Measurements from ENCODE around the gene TNFSF11. TPM values are rescaled to one million over a fixed set of nuclear protein-coding genes. Genes with fewer than 3 reads are reported as not detected.
A peak's percentile ranks its signal among the peaks of the same experiment; 100 is the strongest.

TNFSF11 gene
- total RNA-seq, 4 donors from 2014 or later = 0.83 TPM; not detected in 3

DNA sequence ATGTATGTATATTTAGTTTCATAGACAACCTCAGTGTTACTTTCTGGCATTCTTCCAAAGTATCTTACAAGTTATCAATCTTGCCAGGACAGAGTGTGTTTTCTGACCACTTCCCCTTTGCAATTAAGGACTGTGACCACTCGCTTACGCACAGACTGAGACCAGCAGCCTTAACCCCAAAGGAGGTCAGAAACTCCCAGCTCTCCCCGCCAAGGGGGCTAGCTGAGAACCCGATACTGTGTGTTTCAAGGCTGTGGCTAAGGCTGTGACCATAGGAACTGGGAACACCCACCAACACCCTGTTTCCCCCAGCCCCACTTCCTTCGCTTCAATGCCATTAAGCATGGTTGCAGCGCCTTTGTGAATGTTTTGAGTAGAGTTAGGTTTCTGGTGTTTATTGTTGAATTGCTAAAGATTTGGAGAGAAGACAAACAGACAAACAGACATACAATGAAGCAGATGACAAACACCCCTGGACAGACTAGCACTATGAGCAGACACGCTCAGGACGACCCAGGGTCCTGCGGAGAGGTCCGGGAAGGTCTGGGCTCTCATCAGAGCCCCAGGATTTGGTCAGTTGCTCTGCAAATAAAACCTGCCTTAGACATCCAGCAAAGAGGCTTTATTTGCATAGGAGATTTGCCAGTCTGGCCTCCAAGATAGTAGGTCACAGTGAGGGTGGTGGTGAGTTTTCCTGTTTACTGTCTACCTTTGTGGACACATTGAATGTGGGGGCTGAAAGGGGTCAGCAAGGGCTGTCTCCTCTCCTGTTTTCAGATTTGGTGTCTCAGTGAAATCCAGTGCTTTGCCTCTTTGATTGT lies 25.0 kb upstream of the TNFSF11 start:
- DNase-seq = peak in 1 of 2 donors; percentile 21
- no peaks in the 10 kb centered on the region for H3K9me3 ChIP-seq
- ATAC-seq = no peak
- H3K36me3 ChIP-seq = no peaks in the 10 kb centered on the region
- intact Hi-C loops (cut with DNase I; ENCODE audit: low total_unique reads) = no loop called here
- no peak overlapping the region for H3K27ac ChIP-seq
- no peak overlapping the region for H3K4me3 ChIP-seq
- TF ChIP-seq POLR2A (IDR thresholded peaks at IDR 0.05) = no peak
- TF ChIP-seq, protein P1, sequence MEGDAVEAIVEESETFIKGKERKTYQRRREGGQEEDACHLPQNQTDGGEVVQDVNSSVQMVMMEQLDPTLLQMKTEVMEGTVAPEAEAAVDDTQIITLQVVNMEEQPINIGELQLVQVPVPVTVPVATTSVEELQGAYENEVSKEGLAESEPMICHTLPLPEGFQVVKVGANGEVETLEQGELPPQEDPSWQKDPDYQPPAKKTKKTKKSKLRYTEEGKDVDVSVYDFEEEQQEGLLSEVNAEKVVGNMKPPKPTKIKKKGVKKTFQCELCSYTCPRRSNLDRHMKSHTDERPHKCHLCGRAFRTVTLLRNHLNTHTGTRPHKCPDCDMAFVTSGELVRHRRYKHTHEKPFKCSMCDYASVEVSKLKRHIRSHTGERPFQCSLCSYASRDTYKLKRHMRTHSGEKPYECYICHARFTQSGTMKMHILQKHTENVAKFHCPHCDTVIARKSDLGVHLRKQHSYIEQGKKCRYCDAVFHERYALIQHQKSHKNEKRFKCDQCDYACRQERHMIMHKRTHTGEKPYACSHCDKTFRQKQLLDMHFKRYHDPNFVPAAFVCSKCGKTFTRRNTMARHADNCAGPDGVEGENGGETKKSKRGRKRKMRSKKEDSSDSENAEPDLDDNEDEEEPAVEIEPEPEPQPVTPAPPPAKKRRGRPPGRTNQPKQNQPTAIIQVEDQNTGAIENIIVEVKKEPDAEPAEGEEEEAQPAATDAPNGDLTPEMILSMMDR (IDR thresholded peaks at IDR 0.05 in 4 of 5, conservative IDR thresholded peaks at IDR 0.05 in 1 of 5) = no peak
- H3K27me3 ChIP-seq = no peaks in the 10 kb centered on the region
- in situ Hi-C loops (cut with MboI; ENCODE audit: low sequenced_read_pairs in 4 of 4) = no loop called here
- H3K4me1 ChIP-seq = no peaks in the 10 kb centered on the region

- H3K27me3 ChIP-seq = no peaks in the 10 kb centered on the region
- ATAC-seq = no peak
- intact Hi-C loops (cut with DNase I; ENCODE audit: low total_unique reads) = no loop called here
- H3K9me3 ChIP-seq = no peaks in the 10 kb centered on the region
- no peak overlapping the region for H3K27ac ChIP-seq
- in situ Hi-C loops (cut with MboI; ENCODE audit: low sequenced_read_pairs in 4 of 4) = no loop called here
- H3K4me1 ChIP-seq = no peaks in the 10 kb centered on the region
- DNase-seq = no peak
- no peak for TF ChIP-seq POLR2A (IDR thresholded peaks at IDR 0.05)
- TF ChIP-seq, protein P1 (IDR thresholded peaks at IDR 0.05 in 4 of 5, conservative IDR thresholded peaks at IDR 0.05 in 1 of 5) = no peak
- no peak overlapping the region for H3K4me3 ChIP-seq
- no peaks in the 10 kb centered on the region for H3K36me3 ChIP-seq
Observed at GRCh38 chr13:42549552-42549936, 24.4 kb upstream of the TNFSF11 start.

DNA sequence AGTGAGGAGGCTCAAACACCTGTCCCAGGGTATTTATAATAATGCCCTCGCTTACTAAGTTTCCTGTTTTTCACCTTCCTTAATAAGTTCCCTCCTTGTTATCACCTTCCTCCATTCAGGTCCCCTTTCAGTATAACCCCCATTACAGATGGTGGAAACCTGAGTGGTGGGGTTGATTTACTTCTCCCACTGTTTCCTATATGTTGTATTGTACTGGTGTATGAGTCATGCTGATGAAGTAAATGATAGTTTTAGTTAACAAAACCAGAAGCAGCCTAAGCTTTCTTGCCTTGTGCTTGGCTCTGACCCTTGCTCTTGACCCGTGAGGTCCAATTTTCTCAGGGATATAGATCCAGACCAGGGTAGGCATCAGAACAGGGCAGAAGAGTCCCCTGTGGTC lies 22.3 kb upstream of the TNFSF11 start:
- in situ Hi-C loops (cut with MboI; ENCODE audit: low sequenced_read_pairs in 4 of 4) (no loop called here), intact Hi-C loops (cut with DNase I; ENCODE audit: low total_unique reads) (no loop called here)
- Histone ChIP-seq H3K27me3 (no peaks in the 10 kb centered on the region), H3K9me3 (no peaks in the 10 kb centered on the region), H3K27ac (no peak overlapping the region), H3K4me3 (no peak overlapping the region), H3K4me1 (no peaks in the 10 kb centered on the region), H3K36me3 (no peaks in the 10 kb centered on the region)
- DNase-seq (no peak), ATAC-seq (no peak)
- no peak for TF ChIP-seq POLR2A (IDR thresholded peaks at IDR 0.05)
- TF ChIP-seq, protein P1 (IDR thresholded peaks at IDR 0.05 in 4 of 5, conservative IDR thresholded peaks at IDR 0.05 in 1 of 5) = no peak

DNA sequence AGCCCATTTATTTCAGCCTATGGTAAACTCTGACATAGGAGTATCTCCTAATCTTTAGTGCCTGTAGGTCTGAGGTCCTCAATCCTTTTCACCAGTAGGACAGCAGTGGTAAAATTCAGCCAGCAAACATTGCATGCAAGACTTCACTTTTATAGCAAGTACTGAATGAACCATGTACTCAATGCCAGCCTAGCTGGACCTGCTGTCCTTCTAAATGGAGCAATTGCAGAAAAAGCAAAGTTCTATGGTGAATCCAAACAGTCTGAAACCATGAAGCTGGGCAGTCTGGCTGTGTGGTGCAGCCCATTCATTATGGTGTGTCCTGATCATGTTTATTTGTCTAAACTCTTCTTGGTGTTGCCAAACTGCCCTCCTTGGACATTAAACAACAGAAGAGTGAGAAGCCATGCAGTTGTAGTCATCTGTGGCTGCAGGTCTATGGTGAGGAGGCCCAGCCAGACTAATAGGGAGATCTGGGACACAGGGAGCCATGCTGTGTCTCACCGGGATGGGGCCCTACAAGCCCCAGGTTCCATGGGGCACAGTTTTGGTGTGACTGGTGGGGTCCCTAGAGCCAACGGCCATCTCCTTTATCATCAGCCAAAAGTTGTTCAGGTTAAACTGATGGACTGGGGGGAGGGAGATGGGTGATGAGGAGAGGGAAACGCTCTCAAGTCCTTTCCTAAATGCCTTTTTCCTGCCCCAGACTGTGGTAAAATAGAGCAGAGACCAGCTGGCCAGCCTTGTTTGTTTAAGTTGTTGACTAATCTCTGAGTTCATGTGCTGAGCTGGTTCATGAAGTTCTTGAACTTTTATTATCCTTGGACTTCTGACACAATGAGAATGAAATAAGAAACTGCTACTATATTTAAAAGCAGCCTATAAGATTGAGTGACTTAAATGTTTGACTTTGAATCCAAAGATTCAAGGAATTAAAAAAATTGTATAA lies 20.6 kb upstream of the TNFSF11 start:
- DNase-seq = no peak
- H3K4me3 ChIP-seq = no peak overlapping the region
- no peaks in the 10 kb centered on the region for H3K4me1 ChIP-seq
- in situ Hi-C loops (cut with MboI; ENCODE audit: low sequenced_read_pairs in 4 of 4) = no loop called here
- H3K27me3 ChIP-seq = no peaks in the 10 kb centered on the region
- no peak overlapping the region for H3K27ac ChIP-seq
- H3K9me3 ChIP-seq = no peaks in the 10 kb centered on the region
- intact Hi-C loops (cut with DNase I; ENCODE audit: low total_unique reads) = no loop called here
- TF ChIP-seq, protein P1 (IDR thresholded peaks at IDR 0.05 in 4 of 5, conservative IDR thresholded peaks at IDR 0.05 in 1 of 5) = no peak
- no peak for TF ChIP-seq POLR2A (IDR thresholded peaks at IDR 0.05)
- no peaks in the 10 kb centered on the region for H3K36me3 ChIP-seq
- ATAC-seq = no peak
